Heart right ventricle (tissue), 16 donors: ENCODE measurements around the gene RCAN3. TPM values are rescaled to one million over a fixed set of nuclear protein-coding genes. Genes with fewer than 3 reads are reported as not detected.

ENCODE experiments used
- ATAC-seq, 8 donors: fragments of 200-7000 bp; cut with Tn5 transposase; one replicate each; pipeline ENCODE4 v1.9.1; 2020; ENCODE audit warnings: mild to moderate bottlenecking in 8 of 8, moderate library complexity in 8 of 8, moderate number of reproducible peaks in 1 of 8
- DNase-seq, 2 donors: peaks; one replicate each; pipeline ENCODE4 v3.0.0-alpha.2; 2020
- H3K27ac ChIP-seq, 10 donors: fragments of 200-600 bp; sonication (generic) in 2 of 10; one replicate each; pipeline versions ENCODE4 v1.5.0 to v1.8.0; 2020 to 2022; ENCODE audit warnings: mild to moderate bottlenecking in 3 of 10
- H3K27me3 ChIP-seq, 7 donors: fragments of 200-600 bp; one replicate each; pipeline ENCODE4 v1.8.0; 2021 to 2022; ENCODE audit warnings: mild to moderate bottlenecking in 2 of 7
- H3K36me3 ChIP-seq, 9 donors: fragments of 200-600 bp; sonication (generic) in 1 of 9; one replicate each; pipeline versions ENCODE4 v1.5.0 to v1.8.0; 2020 to 2022; ENCODE audit warnings: mild to moderate bottlenecking in 2 of 9
- H3K4me1 ChIP-seq, 9 donors: fragments of 200-600 bp; sonication (generic) in 1 of 9; one replicate each; pipeline versions ENCODE4 v1.5.0 to v1.8.0; 2020 to 2022; ENCODE audit warnings: mild to moderate bottlenecking in 4 of 9
- H3K4me3 ChIP-seq, 10 donors: fragments of 200-600 bp; sonication (generic) in 2 of 10; one replicate each; pipeline versions ENCODE4 v1.5.0 to v1.8.0; 2020 to 2022; ENCODE audit warnings: mild to moderate bottlenecking in 7 of 10, moderate library complexity in 2 of 10
- H3K9me3 ChIP-seq, 11 donors: fragments of 200-600 bp in 10 of 11; sonication (generic) in 2 of 11; one replicate each; pipeline versions ENCODE4 v1.5.0 to v1.8.0; 2013 to 2022; ENCODE audit warnings: mild to moderate bottlenecking in 2 of 11, control low read depth in 1 of 11, moderate library complexity in 1 of 11
- WGBS, 2 donors: extraction: QIAGEN DNeasy Blood & Tissue Kit; methylation state at CpG; one replicate each; pipeline ENCODE4 v1.1.7; 2013; ENCODE audit warnings: inconsistent platforms in 1 of 2; 5-methylcytosine and 5-hydroxymethylcytosine counted together
- intact Hi-C, 10 donors: fragments of 100-400 bp; cut with DNase I; formaldehyde crosslinking; loops; one replicate each; pipeline versions ENCODE4 v1.11.1 to v1.14.2; 2022
- polyA plus RNA-seq, 2 donors: library from polyadenylated mRNA; stranded (reverse); fragments of 200-250 nt; gene quantifications; one replicate each; pipeline ENCODE4 v1.2.3, GENCODE V29; 2013
- total RNA-seq, 10 donors: library from RNA; stranded (reverse); fragmentation: NEBNext Ultra II Directional in 3 of 10; extraction: Animal tissue kit (Norgen Biotek cat#: 25700) in 3 of 10; gene quantifications; one replicate each; pipeline versions ENCODE4 v1.2.1 to v1.2.4, GENCODE V29; 2021 to 2023
- TF ChIP-seq, protein P1 (sequence below), 9 donors: fragments of 200-600 bp; sonication (generic) in 2 of 9; IDR thresholded peaks; one replicate each; pipeline versions ENCODE4 v1.5.0 to v1.8.0; 2021 to 2022; ENCODE audit warnings: antibody characterized with exemption in 9 of 9, mild to moderate bottlenecking in 5 of 9, moderate library complexity in 1 of 9
- donor health status: Arrhythmogenic right ventricular cardiomyopathy.
- donor health status: ischemic (EF 13 %, LVEDD 7.1; RV severe dilation, severe dysfunction).
- donor health status: healthy with polysubstance abuse.
- donor health status: DM: no; HTN: yes; CAD: no.
- donor health status: DM: no; HTN: no; CAD: no.
- donor health status: ischemic (EF 25% LVEDD 6.9; RV normal size, moderate dysfunction).
- donor health status: ischemic (EF 25% LVEDD 5.7; RV mildly dilated, moderate dysfunction).
- donor health status: healthy.
- donor health status: DM: yes; HTN: yes; CAD: no.
- donor health status: Ischemic cardiomyopathy.
- donor health status: ischemic (EF 35%, LVEDD 5.7; RV mildly dilated, moderate dysfunction).
- donor health status: nonischemic (EF 11% LVEDD 7.7; RV severe dilation, severe dysfunction).
- donor health status: DM: yes; HTN: yes; CAD: no.
- donor health status: PGD.
- donor health status: ischemic (EF 29% LVEDD 5.4; RV normal size, mild dysfunction).
- donor health status: nonischemic (EF 23%, LVEDD 6.1; RV moderate dilation, normal function).

RCAN3 gene
- total and polyA plus RNA-seq, 12 donors = 2.3 to 7.9 (median 5.5) TPM

DNA sequence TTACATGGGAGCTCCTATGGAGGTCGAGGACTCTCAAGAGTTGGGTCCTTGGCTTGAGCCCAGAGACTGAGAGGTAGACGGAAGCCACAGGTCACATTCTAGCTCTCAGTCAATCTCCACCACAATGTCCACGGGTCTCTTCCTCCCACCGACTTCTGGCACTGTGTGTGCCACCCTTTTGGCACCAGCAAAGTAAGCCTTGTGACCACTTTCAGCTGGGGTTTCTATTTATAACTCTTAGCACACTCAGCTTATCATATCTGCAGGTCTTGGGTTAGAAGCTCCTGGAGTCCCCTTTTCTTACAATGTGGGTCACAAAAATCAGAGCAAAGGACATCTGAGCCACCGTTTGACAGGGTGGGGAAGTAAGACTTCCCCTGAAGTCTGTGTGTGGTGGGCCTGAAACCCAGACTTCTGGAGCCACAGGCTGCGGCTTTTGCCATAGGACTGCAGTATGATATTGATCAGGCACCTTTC lies 81.6 kb downstream of the RCAN3 start:
- peaks cover 0 to 13% (median 0%) of the 10 kb centered on the region in 9 donors for H3K4me1 ChIP-seq
- peak overlapping the region in 1 of 10 donors; percentile 11 for H3K4me3 ChIP-seq
- intact Hi-C loops = no loop called here
- peak overlapping the region in 5 of 10 donors; percentile 7 to 53 (median 33) for H3K27ac ChIP-seq
- peaks cover 0 to 10% (median 0%) of the 10 kb centered on the region in 7 donors for H3K27me3 ChIP-seq
- 32 to 42% methylated on average over 6 of the region's 6 CpGs for WGBS, 2 donors
- peak in 1 of 2 donors; percentile 6 for DNase-seq
- H3K9me3 ChIP-seq = peaks cover 0 to under 1% (median 0%) of the 10 kb centered on the region in 11 donors
- TF ChIP-seq, protein P1, sequence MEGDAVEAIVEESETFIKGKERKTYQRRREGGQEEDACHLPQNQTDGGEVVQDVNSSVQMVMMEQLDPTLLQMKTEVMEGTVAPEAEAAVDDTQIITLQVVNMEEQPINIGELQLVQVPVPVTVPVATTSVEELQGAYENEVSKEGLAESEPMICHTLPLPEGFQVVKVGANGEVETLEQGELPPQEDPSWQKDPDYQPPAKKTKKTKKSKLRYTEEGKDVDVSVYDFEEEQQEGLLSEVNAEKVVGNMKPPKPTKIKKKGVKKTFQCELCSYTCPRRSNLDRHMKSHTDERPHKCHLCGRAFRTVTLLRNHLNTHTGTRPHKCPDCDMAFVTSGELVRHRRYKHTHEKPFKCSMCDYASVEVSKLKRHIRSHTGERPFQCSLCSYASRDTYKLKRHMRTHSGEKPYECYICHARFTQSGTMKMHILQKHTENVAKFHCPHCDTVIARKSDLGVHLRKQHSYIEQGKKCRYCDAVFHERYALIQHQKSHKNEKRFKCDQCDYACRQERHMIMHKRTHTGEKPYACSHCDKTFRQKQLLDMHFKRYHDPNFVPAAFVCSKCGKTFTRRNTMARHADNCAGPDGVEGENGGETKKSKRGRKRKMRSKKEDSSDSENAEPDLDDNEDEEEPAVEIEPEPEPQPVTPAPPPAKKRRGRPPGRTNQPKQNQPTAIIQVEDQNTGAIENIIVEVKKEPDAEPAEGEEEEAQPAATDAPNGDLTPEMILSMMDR (IDR thresholded peaks at IDR 0.05) = no peak
- ATAC-seq = peak; percentile 56 to 87 (median 80)
- H3K36me3 ChIP-seq = no peaks in the 10 kb centered on the region

DNA sequence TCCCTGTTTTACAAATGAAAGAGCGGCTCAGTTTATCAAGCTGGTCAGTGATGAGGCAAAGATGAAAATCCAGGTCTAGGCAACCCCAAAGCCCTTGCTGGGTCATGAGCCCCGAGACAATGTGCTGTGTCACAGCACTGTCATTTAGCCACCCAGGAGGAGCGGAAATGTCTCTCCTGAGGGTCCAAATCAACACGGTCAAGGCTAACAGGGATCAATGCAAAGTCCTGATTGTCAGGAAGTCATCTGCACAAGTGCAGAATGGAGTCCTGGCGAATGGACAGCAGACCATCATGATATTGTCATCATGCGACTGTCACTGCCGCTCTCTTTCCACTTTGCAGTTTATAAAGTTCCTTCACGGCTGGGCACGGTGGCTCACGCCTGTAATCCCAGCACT lies 83.5 kb downstream of the RCAN3 start:
- H3K4me1 ChIP-seq = peaks cover 0 to 13% (median 0%) of the 10 kb centered on the region in 9 donors
- H3K27me3 ChIP-seq = peaks cover 0 to 10% (median 0%) of the 10 kb centered on the region in 7 donors
- H3K36me3 ChIP-seq = no peaks in the 10 kb centered on the region
- no peak for ATAC-seq
- no peaks in the 10 kb centered on the region for H3K9me3 ChIP-seq
- DNase-seq = no peak
- no peak overlapping the region for H3K27ac ChIP-seq
- 83 to 85% methylated on average over 10 of the region's 10 CpGs for WGBS, 2 donors
- H3K4me3 ChIP-seq = no peak overlapping the region
- TF ChIP-seq, protein P1 (IDR thresholded peaks at IDR 0.05) = no peak
- intact Hi-C loops = no loop called here

DNA sequence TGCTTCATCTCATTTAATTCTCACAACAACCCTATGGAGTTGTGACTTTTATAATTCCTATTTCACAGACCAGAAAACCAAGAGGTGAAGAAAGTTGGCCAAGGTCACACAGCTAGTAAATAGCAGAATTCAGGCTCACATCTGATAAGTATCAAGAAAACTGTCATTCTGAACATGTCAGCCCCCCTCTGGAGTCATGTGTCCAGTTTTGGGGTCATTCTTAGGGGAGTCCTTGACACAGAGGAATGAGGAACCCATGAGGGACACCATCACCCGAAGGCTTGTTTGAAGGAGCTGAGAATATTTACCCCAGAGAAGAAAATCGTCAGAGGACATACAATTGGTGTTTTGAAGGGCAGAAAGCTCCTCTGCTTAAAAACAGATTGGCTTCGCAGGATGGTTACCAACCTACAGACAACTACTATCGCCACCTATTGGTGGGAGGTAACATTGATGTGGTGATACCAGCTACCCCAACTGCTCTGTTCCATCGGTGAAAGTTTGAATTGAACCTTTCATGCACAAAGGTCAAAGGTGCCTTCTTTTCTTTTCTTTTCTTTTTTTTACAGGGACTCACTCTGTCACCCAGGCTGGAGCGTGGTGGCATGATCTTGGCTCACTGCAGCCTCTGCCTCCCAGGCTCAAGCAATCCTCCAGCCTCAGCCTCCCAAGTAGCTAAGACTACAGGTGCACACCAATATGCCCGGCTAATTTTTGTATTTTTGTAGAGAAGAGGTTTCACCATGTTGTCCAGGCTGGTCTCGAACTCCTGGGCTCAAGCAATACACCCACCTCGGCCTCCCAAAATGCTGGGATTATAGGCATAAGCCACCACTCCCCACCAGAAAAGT lies 84.6 kb downstream of the RCAN3 start:
- H3K36me3 ChIP-seq = no peaks in the 10 kb centered on the region
- no peak overlapping the region for H3K4me3 ChIP-seq
- H3K9me3 ChIP-seq = no peaks in the 10 kb centered on the region
- H3K4me1 ChIP-seq = peaks cover 0 to 13% (median 0%) of the 10 kb centered on the region in 9 donors
- intact Hi-C loops = no loop called here
- 39 to 44% methylated on average over 9 of the region's 9 CpGs for WGBS, 2 donors
- TF ChIP-seq, protein P1 (IDR thresholded peaks at IDR 0.05) = peak; percentile 38 to 77 (median 65)
- ATAC-seq = peak in 2 of 8 donors; percentile 44 to 50
- DNase-seq = peak in 1 of 2 donors; percentile 16
- H3K27ac ChIP-seq = no peak overlapping the region
- H3K27me3 ChIP-seq = peaks cover 0 to 10% (median 0%) of the 10 kb centered on the region in 7 donors

DNA sequence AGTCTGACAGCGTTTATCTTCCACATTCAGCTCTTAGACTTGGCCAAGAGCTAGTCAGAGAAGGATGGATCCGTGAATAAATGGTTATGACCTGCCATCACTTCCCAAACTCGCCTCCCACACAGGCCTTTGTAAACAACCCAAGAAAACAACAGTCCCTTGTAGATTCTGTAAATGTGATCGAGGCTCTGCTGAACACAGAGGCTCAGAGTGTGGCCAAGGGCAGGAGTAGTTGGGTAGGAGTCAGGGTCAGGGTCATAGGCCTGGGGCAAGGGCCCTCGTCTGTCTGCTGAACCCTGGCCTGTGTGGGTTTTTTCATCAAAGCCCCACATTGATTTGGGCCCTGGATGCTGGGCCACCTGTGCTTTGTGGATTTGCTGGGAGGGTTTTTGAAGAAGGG lies 85.9 kb downstream of the RCAN3 start:
- Histone ChIP-seq H3K9me3 (no peaks in the 10 kb centered on the region), H3K36me3 (no peaks in the 10 kb centered on the region), H3K27ac (no peak overlapping the region), H3K4me3 (no peak overlapping the region), H3K27me3 (peaks cover 0 to 10% (median 0%) of the 10 kb centered on the region in 7 donors), H3K4me1 (peaks cover 0 to 13% (median 0%) of the 10 kb centered on the region in 9 donors)
- no peak for ATAC-seq
- WGBS, 2 donors = 79 to 82% methylated on average over 5 of the region's 5 CpGs
- DNase-seq = no peak
- TF ChIP-seq, protein P1 (IDR thresholded peaks at IDR 0.05) = no peak
- intact Hi-C loops = no loop called here
